ENCODE results near the gene DUSP5.

Gene DUSP5

DNA sequence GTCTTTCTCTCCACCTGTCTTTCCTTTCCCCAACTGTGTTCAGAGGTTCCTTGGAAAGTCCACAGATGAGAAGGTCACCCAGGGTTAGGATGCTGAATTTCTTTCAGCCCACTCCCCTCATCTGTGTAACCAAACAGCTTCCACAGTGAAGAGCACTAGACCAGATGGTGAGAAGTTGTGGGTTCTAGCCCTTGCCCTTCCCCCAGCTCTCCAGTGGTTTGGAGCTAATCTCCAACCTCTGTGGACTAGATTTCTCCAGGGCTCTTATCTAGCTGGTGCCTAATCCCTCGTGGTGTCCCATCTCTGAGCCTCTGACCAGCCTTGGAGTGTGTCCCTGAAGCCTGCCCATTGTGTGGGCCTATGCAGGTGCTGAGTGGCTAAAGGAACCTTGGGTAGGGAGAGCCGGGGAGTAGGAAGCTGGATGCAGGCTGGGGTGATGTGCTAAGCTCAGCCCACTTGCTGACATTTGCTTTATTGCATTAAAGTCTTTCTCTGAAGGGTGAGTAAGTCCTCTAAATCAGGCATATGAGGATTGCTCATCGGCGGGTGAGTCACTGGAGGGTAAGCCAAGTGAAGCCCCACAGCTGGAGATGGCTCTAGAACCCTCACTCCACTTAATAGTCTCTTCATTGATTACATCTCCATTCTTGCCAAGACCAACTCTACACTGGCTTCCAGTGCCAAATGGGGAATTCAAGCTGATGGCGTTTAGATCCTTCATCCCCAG is 14.9 kb downstream of the DUSP5 start:
- TF ChIP-seq REST (IDR thresholded peaks at IDR 0.05; ENCODE audit: low read depth) (no peak), TEAD4 (IDR thresholded peaks at IDR 0.05) (no peak)

DNA sequence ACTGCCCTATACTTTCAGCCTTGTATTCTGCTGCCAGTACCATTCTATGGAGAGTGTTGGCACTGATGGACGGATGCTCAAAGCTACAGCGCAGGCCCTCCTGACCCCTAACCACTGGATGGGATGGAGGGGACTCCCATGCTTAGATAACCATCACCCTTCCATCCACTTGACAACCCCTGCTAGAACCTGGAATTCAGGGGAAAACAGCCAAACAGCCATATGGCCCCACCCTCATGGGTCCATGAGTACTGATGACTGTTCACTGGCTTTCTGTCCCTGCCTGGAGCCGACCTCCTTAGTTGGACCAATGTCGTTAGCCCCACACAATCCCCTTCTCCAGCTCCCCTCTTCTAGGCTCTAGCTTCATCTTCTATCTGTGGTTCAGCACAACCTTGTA is 16.2 kb downstream of the DUSP5 start:
- TF ChIP-seq TCF12 (IDR thresholded peaks at IDR 0.05; ENCODE audit: low read depth), result no peak
- TF ChIP-seq RAD21 (IDR thresholded peaks at IDR 0.05; ENCODE audit: low read depth), result no peak
- no peak for TF ChIP-seq YY1 (IDR thresholded peaks at IDR 0.05; ENCODE audit: low read depth)
- TF ChIP-seq MAX (IDR thresholded peaks at IDR 0.05), result no peak
- TF ChIP-seq TEAD4 (IDR thresholded peaks at IDR 0.05), result no peak
- no peak for TF ChIP-seq CEBPB (IDR thresholded peaks at IDR 0.05)
- TF ChIP-seq FOXM1 (IDR thresholded peaks at IDR 0.05; ENCODE audit: borderline replicate concordance, low read depth), result no peak
- TF ChIP-seq ZBTB7A (IDR thresholded peaks at IDR 0.05; ENCODE audit: low read depth), result no peak
- TF ChIP-seq NFIC (IDR thresholded peaks at IDR 0.05), result no peak
- no peak for TF ChIP-seq EP300 (IDR thresholded peaks at IDR 0.05; ENCODE audit: borderline replicate concordance)
- TF ChIP-seq REST (IDR thresholded peaks at IDR 0.05; ENCODE audit: low read depth), result no peak
- TF ChIP-seq EGR1 (IDR thresholded peaks at IDR 0.05), result no peak
- TF ChIP-seq, protein P1, sequence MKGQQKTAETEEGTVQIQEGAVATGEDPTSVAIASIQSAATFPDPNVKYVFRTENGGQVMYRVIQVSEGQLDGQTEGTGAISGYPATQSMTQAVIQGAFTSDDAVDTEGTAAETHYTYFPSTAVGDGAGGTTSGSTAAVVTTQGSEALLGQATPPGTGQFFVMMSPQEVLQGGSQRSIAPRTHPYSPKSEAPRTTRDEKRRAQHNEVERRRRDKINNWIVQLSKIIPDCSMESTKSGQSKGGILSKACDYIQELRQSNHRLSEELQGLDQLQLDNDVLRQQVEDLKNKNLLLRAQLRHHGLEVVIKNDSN (IDR thresholded peaks at IDR 0.05), result no peak
- no peak for TF ChIP-seq TAF1 (IDR thresholded peaks at IDR 0.05; ENCODE audit: low read depth)
- no peak for TF ChIP-seq CREB1 (IDR thresholded peaks at IDR 0.05; ENCODE audit: low read depth)

DNA sequence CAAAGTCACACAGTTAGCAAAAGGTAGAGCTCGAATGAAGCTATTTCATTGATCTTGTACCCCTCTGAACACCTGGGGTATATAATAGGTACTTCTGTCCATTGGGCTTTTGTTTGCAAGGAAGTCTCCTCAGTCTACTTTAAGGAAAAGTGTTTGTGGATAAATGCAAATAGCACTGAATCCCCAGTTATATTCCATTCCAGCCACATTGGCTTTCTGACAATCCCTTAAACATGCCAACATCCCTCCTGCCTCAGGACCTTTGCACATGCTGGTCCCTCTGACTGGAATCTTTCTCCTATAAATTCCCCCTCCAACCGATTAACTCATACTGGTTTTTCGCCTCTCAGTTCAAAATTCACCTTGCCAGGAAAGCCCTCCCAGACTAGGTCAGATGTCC is 17.1 kb downstream of the DUSP5 start:
- TF ChIP-seq TAF1 (IDR thresholded peaks at IDR 0.05; ENCODE audit: low read depth) (no peak), MAX (IDR thresholded peaks at IDR 0.05) (no peak), ZBTB7A (IDR thresholded peaks at IDR 0.05; ENCODE audit: low read depth) (no peak), YY1 (IDR thresholded peaks at IDR 0.05; ENCODE audit: low read depth) (no peak), EGR1 (IDR thresholded peaks at IDR 0.05) (no peak), CEBPB (IDR thresholded peaks at IDR 0.05) (no peak), FOXM1 (IDR thresholded peaks at IDR 0.05; ENCODE audit: borderline replicate concordance, low read depth) (no peak), TEAD4 (IDR thresholded peaks at IDR 0.05) (no peak), RAD21 (IDR thresholded peaks at IDR 0.05; ENCODE audit: low read depth) (no peak), TCF12 (IDR thresholded peaks at IDR 0.05; ENCODE audit: low read depth) (no peak), REST (IDR thresholded peaks at IDR 0.05; ENCODE audit: low read depth) (no peak), CREB1 (IDR thresholded peaks at IDR 0.05; ENCODE audit: low read depth) (no peak), NFIC (IDR thresholded peaks at IDR 0.05) (no peak), EP300 (IDR thresholded peaks at IDR 0.05; ENCODE audit: borderline replicate concordance) (no peak)
- TF ChIP-seq, protein P1 (IDR thresholded peaks at IDR 0.05), result no peak

DNA sequence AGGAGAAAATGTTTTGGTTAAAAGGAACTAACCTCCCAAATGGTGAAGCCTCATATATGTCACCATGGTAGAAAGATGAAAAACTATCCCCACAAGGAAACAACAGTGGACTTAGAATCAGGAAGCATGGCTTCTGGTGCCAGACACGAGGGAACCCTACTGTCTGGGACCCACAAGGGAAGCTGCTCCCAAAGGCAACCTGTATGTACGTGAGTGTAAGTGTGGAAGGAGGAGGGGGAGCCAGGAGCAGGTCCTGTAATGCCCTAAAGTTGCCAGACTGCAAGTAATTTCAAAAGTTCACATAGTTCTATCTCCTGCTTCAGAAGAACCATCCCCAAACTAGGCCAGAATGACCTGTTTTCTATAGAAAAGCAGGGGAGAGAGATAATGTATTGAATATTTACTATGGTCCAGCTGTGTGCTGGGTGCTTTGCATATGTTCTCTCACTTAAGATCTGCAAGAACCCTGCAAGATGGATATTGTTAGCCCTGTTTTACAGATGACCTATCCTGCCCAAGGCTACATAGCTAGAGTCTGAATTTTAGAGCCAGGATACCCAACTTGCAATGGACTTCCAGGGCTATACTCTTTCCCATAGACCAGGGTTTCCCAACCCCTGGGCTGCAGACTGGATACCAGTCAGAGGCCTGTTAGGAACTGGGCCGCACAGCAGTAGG is 19.2 kb downstream of the DUSP5 start:
- TF ChIP-seq TEAD4 (IDR thresholded peaks at IDR 0.05) (no peak), ZBTB7A (IDR thresholded peaks at IDR 0.05; ENCODE audit: low read depth) (no peak), EGR1 (IDR thresholded peaks at IDR 0.05) (no peak), TCF12 (IDR thresholded peaks at IDR 0.05; ENCODE audit: low read depth) (no peak), TAF1 (IDR thresholded peaks at IDR 0.05; ENCODE audit: low read depth) (no peak), CREB1 (IDR thresholded peaks at IDR 0.05; ENCODE audit: low read depth) (no peak), MAX (IDR thresholded peaks at IDR 0.05) (no peak), EP300 (IDR thresholded peaks at IDR 0.05; ENCODE audit: borderline replicate concordance) (no peak), CEBPB (IDR thresholded peaks at IDR 0.05) (no peak), RAD21 (IDR thresholded peaks at IDR 0.05; ENCODE audit: low read depth) (no peak), REST (IDR thresholded peaks at IDR 0.05; ENCODE audit: low read depth) (no peak), NFIC (IDR thresholded peaks at IDR 0.05) (no peak), FOXM1 (IDR thresholded peaks at IDR 0.05; ENCODE audit: borderline replicate concordance, low read depth) (no peak), YY1 (IDR thresholded peaks at IDR 0.05; ENCODE audit: low read depth) (no peak)
- TF ChIP-seq, protein P1 (IDR thresholded peaks at IDR 0.05), result no peak

Measured in Ishikawa (cell line).